ENCODE data around the gene YIF1A.
A peak's percentile ranks its signal among the peaks of the same experiment; 100 is the strongest.
"Not testable (repeated sequence)": the region's sequence is repeated elsewhere in the genome, so short reads cannot be mapped to it uniquely, and the experiment has no call there.

YIF1A gene

GRCh38 chr11:66284526-66285078 lies 4.3 kb downstream of the YIF1A start:
- DNase-seq, result no peak

DNA sequence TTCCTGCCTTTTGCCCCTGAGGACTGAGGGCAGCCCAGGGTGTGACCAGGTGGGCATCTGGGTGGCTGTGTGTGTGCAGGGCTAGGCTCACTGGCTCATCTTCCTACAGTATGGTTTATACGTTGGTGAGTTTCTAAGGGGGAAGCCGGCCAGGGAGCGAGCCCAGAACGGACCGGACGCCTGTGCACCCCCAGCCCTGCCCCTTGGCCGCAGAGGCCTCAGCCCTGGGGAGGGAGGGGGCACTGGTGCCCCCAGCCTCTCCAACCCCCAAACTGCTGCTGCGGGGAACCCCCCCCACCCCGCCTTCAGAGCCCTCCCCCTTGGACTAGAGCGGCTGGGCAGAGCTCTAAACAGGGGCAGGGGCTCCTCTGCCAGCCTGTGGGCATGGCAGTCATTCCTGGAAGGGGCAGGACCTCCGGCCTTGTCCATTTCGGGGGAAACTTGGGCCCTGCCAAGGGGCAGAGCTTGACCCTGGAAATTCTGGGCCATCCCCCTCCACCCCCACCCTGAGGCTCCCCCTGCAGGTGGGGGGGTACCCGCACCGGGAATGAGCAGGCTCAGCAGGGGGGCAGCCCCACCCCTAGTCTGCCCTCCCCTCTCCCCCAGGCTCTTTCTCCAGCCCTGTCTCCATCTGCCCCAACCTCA lies 5.4 kb downstream of the YIF1A start:
- no peak for DNase-seq

GRCh38 chr11:66282468-66283455 lies 6.2 kb downstream of the YIF1A start:
- peak; percentile 92 to 97 for DNase-seq

DNA sequence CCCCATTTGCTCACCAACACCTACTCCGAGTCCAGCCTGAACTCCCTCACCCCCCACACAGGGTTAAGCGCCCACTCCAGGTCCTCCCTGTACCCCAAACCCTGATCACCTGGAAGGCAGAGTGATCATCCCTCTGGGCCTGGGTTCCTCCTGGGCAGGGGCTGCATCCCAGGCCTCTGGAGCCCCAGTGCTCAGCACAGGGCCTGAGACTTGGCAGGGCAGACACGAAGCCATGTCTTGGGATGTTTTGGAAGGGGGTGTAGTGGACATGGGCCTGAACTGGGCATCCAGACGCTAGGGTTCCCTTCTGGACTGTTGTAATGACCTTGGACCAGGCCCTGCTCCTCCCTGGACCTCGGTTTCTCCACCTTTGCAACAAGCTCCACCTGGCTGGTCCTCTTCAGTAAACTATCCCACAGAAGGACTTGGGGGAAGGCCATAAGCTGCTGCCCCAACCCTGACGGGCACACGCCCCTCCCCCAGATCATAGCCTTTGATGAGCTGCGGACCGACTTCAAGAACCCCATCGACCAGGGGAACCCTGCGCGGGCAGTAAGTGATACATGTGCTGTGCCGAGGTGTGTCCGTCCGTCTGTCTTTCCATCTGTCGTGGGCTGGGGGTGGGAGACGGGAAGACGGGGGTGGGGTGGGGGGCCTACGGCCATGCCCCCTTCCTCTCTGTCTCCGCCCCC lies 7.0 kb downstream of the YIF1A start:
- no peak for DNase-seq

DNA sequence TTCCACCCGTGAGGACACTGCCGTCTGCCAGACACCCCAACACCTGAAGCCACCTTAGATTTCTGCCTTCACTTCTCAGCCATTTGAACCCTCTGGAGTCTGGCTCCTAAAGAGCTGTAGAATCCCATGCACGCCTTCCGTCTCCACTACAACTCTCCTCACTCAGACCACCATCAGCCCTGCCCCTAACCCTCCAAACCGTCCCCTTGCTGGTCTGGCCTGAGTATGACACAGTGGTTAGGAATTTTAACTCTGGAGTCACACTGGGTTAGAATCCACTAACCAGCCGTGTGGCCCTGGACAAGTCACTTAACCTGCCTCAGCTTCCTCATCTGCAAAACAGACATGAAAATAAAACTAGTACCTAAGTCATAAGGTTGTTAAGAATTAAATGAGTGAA lies 7.9 kb downstream of the YIF1A start:
- DNase-seq, result no peak

- peak; percentile 76 to 88 for DNase-seq
Measured at GRCh38 chr11:66280428-66280827, 8.5 kb downstream of the YIF1A start.

- no peak for DNase-seq
Measured at GRCh38 chr11:66279092-66279734, 9.7 kb downstream of the YIF1A start.

GRCh38 chr11:66278363-66279091 lies 10.4 kb downstream of the YIF1A start:
- peak in 1 of 2 experiments; percentile 35 for DNase-seq

GRCh38 chr11:66277471-66278362 lies 11.2 kb downstream of the YIF1A start, which contains the start of gene CNIH2:
CNIH2 (plus strand) TSS chr11:66278175; CDS start chr11:66278457, 282 bp downstream.
- DNase-seq, result peak in 1 of 2 experiments; percentile 40

GRCh38 chr11:66277064-66277463 lies 11.9 kb downstream of the YIF1A start:
- DNase-seq, result not testable (repeated sequence)

- not testable (repeated sequence) for DNase-seq
Measured at GRCh38 chr11:66276619-66277018, 12.3 kb downstream of the YIF1A start.

DNA sequence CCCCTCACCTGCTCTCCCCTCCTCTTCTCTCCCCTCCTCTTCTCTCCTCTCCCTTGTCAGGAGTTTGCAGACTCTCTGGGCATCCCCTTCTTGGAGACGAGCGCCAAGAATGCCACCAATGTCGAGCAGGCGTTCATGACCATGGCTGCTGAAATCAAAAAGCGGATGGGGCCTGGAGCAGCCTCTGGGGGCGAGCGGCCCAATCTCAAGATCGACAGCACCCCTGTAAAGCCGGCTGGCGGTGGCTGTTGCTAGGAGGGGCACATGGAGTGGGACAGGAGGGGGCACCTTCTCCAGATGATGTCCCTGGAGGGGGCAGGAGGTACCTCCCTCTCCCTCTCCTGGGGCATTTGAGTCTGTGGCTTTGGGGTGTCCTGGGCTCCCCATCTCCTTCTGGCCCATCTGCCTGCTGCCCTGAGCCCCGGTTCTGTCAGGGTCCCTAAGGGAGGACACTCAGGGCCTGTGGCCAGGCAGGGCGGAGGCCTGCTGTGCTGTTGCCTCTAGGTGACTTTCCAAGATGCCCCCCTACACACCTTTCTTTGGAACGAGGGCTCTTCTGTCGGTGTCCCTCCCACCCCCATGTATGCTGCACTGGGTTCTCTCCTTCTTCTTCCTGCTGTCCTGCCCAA lies 12.8 kb downstream of the YIF1A start:
- DNase-seq, result no peak

DNA sequence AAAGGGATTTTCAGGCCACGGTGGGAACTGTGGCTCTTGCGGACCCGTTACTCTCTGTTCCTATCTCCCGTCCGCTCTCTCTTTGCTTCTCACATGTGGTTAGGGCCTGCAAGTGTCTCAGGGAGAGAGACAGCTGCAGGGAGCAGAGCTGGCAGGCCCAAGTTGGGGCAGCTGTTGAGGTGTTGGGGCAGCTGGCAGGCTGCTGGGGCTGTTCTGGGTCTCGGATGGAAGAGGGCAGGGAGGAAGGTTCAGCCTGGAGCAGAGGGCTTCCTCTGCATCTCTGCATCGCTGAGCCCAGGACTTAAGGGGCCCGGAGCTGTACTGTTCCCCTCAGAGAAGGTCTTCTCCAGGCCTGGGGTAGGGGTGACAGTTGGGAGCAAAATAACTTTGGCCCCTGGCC lies 13.5 kb downstream of the YIF1A start:
- no peak for DNase-seq

DNA sequence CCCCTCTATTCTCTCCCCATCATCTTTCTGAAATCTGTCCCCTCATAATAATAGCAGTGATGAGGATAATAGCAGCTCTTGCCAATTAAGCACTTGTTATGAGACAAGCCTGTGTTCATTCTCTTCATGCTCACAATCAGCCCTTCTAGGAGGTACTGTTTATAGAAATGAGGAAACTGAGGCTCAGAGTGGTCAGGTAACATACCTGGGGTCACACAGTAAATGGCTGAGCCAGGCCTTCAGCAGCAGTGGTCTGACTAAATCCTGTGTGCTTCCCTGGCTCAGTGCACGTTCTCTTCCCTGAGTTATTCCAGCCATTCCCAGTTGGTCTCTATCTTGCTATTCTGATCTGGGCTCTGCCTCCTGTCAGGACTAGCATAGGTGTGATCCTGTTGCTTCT lies 14.7 kb downstream of the YIF1A start:
- no peak for DNase-seq

DNA sequence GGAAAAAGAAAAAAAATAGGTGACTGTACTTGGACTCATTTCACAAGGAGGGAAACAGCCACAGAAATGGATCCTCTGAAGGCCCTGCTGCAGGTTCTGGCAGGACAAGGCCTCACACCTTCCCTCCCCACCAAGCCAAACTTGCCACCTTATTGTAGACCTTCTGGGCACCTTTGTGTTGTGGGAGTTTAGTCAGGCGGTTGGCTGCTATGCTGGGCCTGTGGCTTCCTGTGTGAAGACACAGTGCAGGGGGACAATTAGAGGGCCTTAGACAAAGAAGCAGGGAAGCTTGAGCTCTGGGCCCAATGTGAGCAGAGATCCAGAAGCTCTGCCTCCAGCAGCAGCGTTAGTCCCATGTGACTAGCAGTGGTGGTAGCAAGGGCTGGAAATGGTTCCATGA lies 16.3 kb downstream of the YIF1A start:
- DNase-seq, result no peak

DNA sequence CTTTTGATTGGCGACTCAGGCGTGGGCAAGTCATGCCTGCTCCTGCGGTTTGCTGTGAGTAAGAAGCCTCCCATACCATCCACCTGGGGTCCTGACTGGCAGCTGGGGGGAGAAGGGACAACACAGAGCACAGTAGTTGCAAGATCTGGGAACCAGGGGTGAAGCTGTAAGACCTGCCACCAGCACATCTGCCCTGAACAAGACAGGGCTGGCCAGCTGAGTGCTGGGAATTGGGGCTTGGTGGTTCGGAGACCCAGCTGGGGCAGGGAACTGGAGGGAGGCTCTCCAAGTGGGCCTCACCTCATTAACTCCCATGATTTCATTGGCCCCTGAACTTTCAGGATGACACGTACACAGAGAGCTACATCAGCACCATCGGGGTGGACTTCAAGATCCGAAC lies 17.1 kb downstream of the YIF1A start:
- no peak for DNase-seq

- DNase-seq, result no peak
Measured at GRCh38 chr11:66268952-66269905, 19.7 kb downstream of the YIF1A start.

DNA sequence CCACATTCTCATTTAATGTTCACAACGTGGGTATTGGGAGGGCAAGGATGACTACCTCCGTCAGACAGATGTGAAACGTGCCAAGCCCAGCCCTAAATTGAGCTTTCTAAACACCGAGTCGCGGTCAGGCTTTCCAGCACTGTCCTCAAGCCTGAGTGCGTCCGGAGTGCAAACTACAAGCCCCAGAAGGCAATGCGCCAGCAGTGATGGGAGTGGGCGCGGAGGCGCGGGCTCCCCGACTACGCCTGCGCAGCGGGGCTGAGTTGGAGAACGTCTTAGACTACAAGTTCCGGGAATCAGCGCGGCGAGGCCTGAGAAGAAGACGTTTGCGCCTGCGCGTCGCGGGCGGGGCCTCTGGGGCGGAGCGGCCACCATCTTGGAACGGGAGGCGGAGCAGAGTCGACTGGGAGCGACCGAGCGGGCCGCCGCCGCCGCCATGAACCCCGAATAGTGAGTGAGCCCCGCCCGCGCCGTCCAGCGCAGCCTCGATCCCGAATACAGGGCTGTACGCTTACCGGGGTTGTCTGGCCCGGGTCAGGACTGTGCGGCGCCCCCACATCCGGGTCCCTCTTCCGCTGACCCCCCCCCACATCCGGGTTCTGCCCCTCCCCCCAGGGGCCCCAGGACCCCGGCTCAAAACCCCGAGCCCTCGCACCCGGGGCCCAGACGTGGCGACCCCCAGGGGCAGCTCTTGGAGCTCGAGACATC lies 20.5 kb downstream of the YIF1A start, which contains the start of gene RAB1B:
Gene RAB1B, plus strand, starts transcription at position 396 of the 708 bp plus-strand sequence. Its CDS starts 41 bp downstream, at position 437.
- peak; percentile 92 to 99 for DNase-seq
